IMR-90 (cell line): Measurements from ENCODE around the gene ANTXR2. TPM values are rescaled to one million over a fixed set of nuclear protein-coding genes. Genes with fewer than 3 reads are reported as not detected.

Source experiments
- ATAC-seq: fragments of 200-7000 bp; cut with Tn5 transposase; 2 replicates; pipeline ENCODE4 v1.9.1; 2020; ENCODE audit warnings: low read depth, mild to moderate bottlenecking, moderate library complexity
- BruUV-seq: library from RNA; stranded (reverse); fragments of 400-500 nt; replicated peaks from 2 replicates; lab custom pipeline; 2021; lab: Mats Ljungman, UMichigan
- CTCF ChIA-PET: fragments of 300-600 bp; formaldehyde crosslinking; extraction: SDS; loops from one replicate; lab custom pipeline; 2021; ENCODE audit warnings: antibody characterized with exemption; lab: Yijun Ruan, JAX
- POLR2A ChIA-PET: fragments of 300-600 bp; sonication (Branson Sonifier 250); formaldehyde crosslinking; loops from one replicate; lab custom pipeline; 2022; ENCODE audit warnings: antibody characterized with exemption; ENCODE audit not compliant: unreplicated experiment; lab: Charles Lee
- DNase-seq: peaks from one replicate; pipeline ENCODE4 v3.0.0; 2013
- H2AFZ ChIP-seq: replicated peaks from 2 replicates; pipeline ENCODE3; 2013; ENCODE audit warnings: low read length, mild to moderate bottlenecking; ENCODE audit not compliant: poor library complexity
- H2AK5ac ChIP-seq: 2 replicates; pipeline ENCODE4 v1.6.1; 2013; ENCODE audit warnings: low read depth, low read length, inconsistent platforms
- H2AK9ac ChIP-seq: replicated peaks from 2 replicates; pipeline ENCODE3; 2013; ENCODE audit warnings: mild to moderate bottlenecking, low read depth, low read length, moderate library complexity; ENCODE audit not compliant: poor library complexity
- H2BK120ac ChIP-seq: 2 replicates; pipeline ENCODE4 v1.6.1; 2013; ENCODE audit warnings: low read depth, low read length, inconsistent platforms
- H2BK15ac ChIP-seq: 3 replicates; pipeline ENCODE4 v1.6.1; 2013; ENCODE audit warnings: low read depth, low read length, inconsistent platforms
- H2BK20ac ChIP-seq: 2 replicates; pipeline ENCODE4 v1.6.1; 2013; ENCODE audit warnings: low read depth, mild to moderate bottlenecking, inconsistent platforms, low read length, moderate library complexity
- H2BK5ac ChIP-seq: 2 replicates; pipeline ENCODE4 v1.6.1; 2013; ENCODE audit warnings: mild to moderate bottlenecking, low read depth, low read length, inconsistent platforms; ENCODE audit not compliant: poor library complexity, severe bottlenecking
- H3K14ac ChIP-seq: replicated peaks from 2 replicates; pipeline ENCODE4 v1.6.1; 2013; ENCODE audit warnings: low read depth, low read length, inconsistent platforms
- H3K18ac ChIP-seq: 2 replicates; pipeline ENCODE4 v1.6.1; 2013; ENCODE audit warnings: low read depth, low read length, control low read depth
- H3K23ac ChIP-seq: 2 replicates; pipeline ENCODE4 v1.6.1; 2013; ENCODE audit warnings: low read depth, low read length, inconsistent platforms
- H3K27ac ChIP-seq: 2 replicates; pipeline ENCODE4 v1.5.1; 2013; ENCODE audit warnings: mild to moderate bottlenecking, control low read depth, low read length; ENCODE audit not compliant: insufficient read depth
- H3K27me3 ChIP-seq: 2 replicates; pipeline ENCODE4 v1.6.1; 2013; ENCODE audit warnings: low read length; ENCODE audit not compliant: control insufficient read depth, insufficient read depth
- H3K36me3 ChIP-seq: 2 replicates; pipeline ENCODE4 v1.6.1; 2013; ENCODE audit warnings: low read length, mixed read lengths; ENCODE audit not compliant: control insufficient read depth, insufficient read depth
- H3K4ac ChIP-seq: 2 replicates; pipeline ENCODE4 v1.6.1; 2013; ENCODE audit warnings: low read depth, low read length, inconsistent platforms
- H3K4me1 ChIP-seq: 2 replicates; pipeline ENCODE4 v1.6.1; 2013; ENCODE audit warnings: low read length, mixed read lengths; ENCODE audit not compliant: control insufficient read depth, insufficient read depth
- H3K4me2 ChIP-seq: 2 replicates; pipeline ENCODE4 v1.6.1; 2013; ENCODE audit warnings: low read depth, mild to moderate bottlenecking, control low read depth, low read length, moderate library complexity
- H3K4me3 ChIP-seq: 2 replicates; pipeline ENCODE4 v1.5.1; 2013; ENCODE audit warnings: low read depth, mild to moderate bottlenecking, control low read depth, low read length, moderate library complexity; ENCODE audit not compliant: insufficient read depth
- H3K56ac ChIP-seq: 2 replicates; pipeline ENCODE4 v1.6.1; 2013; ENCODE audit warnings: low read length, inconsistent platforms; ENCODE audit not compliant: insufficient read depth; ENCODE audit errors: extremely low read depth
- H3K79me1 ChIP-seq, 2 experiments: 2 replicates each; pipeline ENCODE4 v1.6.1; 2013; ENCODE audit warnings: low read length in 2 of 2, inconsistent platforms in 1 of 2, low read depth in 1 of 2
- H3K9ac ChIP-seq: 2 replicates; pipeline ENCODE4 v1.6.1; 2013; ENCODE audit warnings: low read depth, low read length, control low read depth
- H3K9me1 ChIP-seq: 2 replicates; pipeline ENCODE4 v1.6.1; 2013; ENCODE audit warnings: low read length, inconsistent platforms; ENCODE audit not compliant: insufficient read depth
- H3K9me3 ChIP-seq: 2 replicates; pipeline ENCODE4 v1.6.1; 2013; ENCODE audit warnings: low read length; ENCODE audit not compliant: control insufficient read depth, insufficient read depth
- H4K20me1 ChIP-seq: 2 replicates; pipeline ENCODE4 v1.6.1; 2013; ENCODE audit warnings: low read length, inconsistent platforms; ENCODE audit not compliant: insufficient read depth
- H4K5ac ChIP-seq: 2 replicates; pipeline ENCODE4 v1.6.1; 2013; ENCODE audit warnings: mild to moderate bottlenecking, low read depth, low read length, control low read depth
- H4K8ac ChIP-seq, 2 experiments: 2 replicates each; pipeline ENCODE4 v1.6.1; 2013; ENCODE audit warnings: low read depth in 2 of 2, low read length in 2 of 2, control low read depth in 1 of 2, inconsistent platforms in 1 of 2
- H4K91ac ChIP-seq: 2 replicates; pipeline ENCODE4 v1.6.1; 2013; ENCODE audit warnings: low read depth, low read length, inconsistent platforms; ENCODE audit not compliant: insufficient read depth
- BHLHE40 ChIP-seq: fragments of 150-350 bp; IDR thresholded peaks from 2 replicates; pipeline ENCODE4 v1.6.1; 2016; ENCODE audit warnings: mild to moderate bottlenecking, low read depth, low read length
- CEBPB ChIP-seq: IDR thresholded peaks from 2 replicates; pipeline ENCODE4 v1.6.1; 2012; ENCODE audit warnings: low read depth, low read length, improper control_type of control experiment
- CHD1 ChIP-seq: IDR thresholded peaks from 2 replicates; pipeline ENCODE4 v1.6.1; 2012; ENCODE audit warnings: low read depth, low read length, improper control_type of control experiment
- CTCF ChIP-seq: conservative IDR thresholded peaks from 2 replicates; pipeline ENCODE4 v1.5.1; 2012; ENCODE audit warnings: mild to moderate bottlenecking, low read depth, low read length, improper control_type of control experiment
- MAZ ChIP-seq: IDR thresholded peaks from 2 replicates; pipeline ENCODE4 v1.6.1; 2012; ENCODE audit warnings: low read depth, mild to moderate bottlenecking, low read length, improper control_type of control experiment, moderate library complexity, borderline replicate concordance
- MXI1 ChIP-seq: IDR thresholded peaks from 2 replicates; pipeline ENCODE4 v1.6.1; 2012; ENCODE audit warnings: low read depth, mild to moderate bottlenecking, low read length, moderate library complexity, borderline replicate concordance
- NFE2L2 ChIP-seq: fragments of 150-350 bp; IDR thresholded peaks from 2 replicates; pipeline ENCODE4 v1.6.1; 2016; ENCODE audit warnings: low read depth, mild to moderate bottlenecking, low read length
- POLR2A ChIP-seq: IDR thresholded peaks from 2 replicates; pipeline ENCODE4 v1.6.1; 2012; ENCODE audit warnings: mild to moderate bottlenecking, low read depth, low read length
- RCOR1 ChIP-seq: IDR thresholded peaks from 2 replicates; pipeline ENCODE4 v1.6.1; 2012; ENCODE audit warnings: mild to moderate bottlenecking, low read length, improper control_type of control experiment; ENCODE audit not compliant: insufficient replicate concordance
- RFX5 ChIP-seq: IDR thresholded peaks from 2 replicates; pipeline ENCODE4 v1.8.0; 2012; ENCODE audit warnings: low read depth, mild to moderate bottlenecking, low read length, moderate library complexity
- SMC3 ChIP-seq: fragments of 150-350 bp; IDR thresholded peaks from 2 replicates; pipeline ENCODE4 v1.6.1; 2016; ENCODE audit warnings: low read depth, mild to moderate bottlenecking, antibody characterized with exemption, low read length, moderate library complexity
- WGBS, 2 experiments: methylation state at CpG; one replicate each; pipeline versions ENCODE4 v1.1.5 to v1.1.7; 2013; ENCODE audit warnings: missing lambda C conversion rate in 2 of 2; ENCODE audit not compliant: insufficient read length in 1 of 2; ENCODE audit errors: extremely low coverage in 2 of 2; 5-methylcytosine and 5-hydroxymethylcytosine counted together
- dilution Hi-C: fragments of 300-500 bp; cut with HindIII; formaldehyde crosslinking; loops from one replicate; pipeline ENCODE4 v1.14.3; 2018; ENCODE audit warnings: low sequenced_read_pairs; ENCODE audit not compliant: unreplicated experiment
- in situ Hi-C: fragments of 300-500 bp; cut with MboI; formaldehyde crosslinking; loops from 3 replicates; pipeline ENCODE4 v1.14.3; 2019; ENCODE audit warnings: low sequenced_read_pairs, inconsistent platforms, mixed read lengths
- intact Hi-C: fragments of 100-400 bp; cut with micrococcal nuclease; formaldehyde crosslinking; loops from 2 replicates; pipeline ENCODE4 v1.10.0; 2022
- polyA plus RNA-seq, 3 experiments: library from polyadenylated mRNA; depleted of rRNA; stranded (reverse); fragments of >200 nt; gene quantifications; 2 replicates each; pipeline ENCODE4 v1.2.3, GENCODE V29; 2012; ENCODE audit warnings: low replicate concordance in 1 of 3
- total RNA-seq: library from RNA; depleted of rRNA; stranded (reverse); fragments of >200 nt; gene quantifications from 2 replicates; pipeline ENCODE4 v1.2.3, GENCODE V29; 2012
- TF ChIP-seq, protein P1 (sequence below): fragments of 150-350 bp; IDR thresholded peaks from 2 replicates; pipeline ENCODE4 v1.6.1; 2017; ENCODE audit warnings: mild to moderate bottlenecking, antibody characterized with exemption, low read length, low read depth
- TF ChIP-seq, protein P2 (sequence below): fragments of 150-350 bp; IDR thresholded peaks from 2 replicates; pipeline ENCODE4 v1.6.1; 2016; ENCODE audit warnings: low read depth, mild to moderate bottlenecking, low read length, moderate library complexity, borderline replicate concordance

ANTXR2 gene
- total and polyA plus RNA-seq, 2 of the 4 experiments (the other 2 are of a cell fraction): 46.8 to 88.5 TPM

DNA sequence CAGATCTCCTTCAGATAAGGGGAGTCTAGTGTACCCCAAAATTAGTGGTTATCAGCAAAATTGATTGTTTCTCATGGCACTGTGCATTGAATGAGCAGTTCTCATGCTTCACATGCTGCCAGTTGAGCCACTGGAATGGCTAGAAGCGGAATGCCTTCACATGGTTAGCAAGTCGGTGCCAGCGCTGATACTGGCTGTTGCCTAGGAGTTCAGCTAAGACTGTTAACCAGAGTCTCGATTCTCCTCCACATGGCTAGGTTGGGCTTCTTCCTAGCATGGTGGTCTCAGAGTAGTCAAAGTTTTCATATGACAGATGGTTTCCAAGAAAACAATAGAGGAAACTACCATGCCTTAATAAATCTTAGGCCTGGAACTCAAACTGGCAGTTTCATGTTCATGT lies 12.2 kb downstream of the ANTXR2 start:
- Histone ChIP-seq H4K20me1 (no peaks in the 10 kb centered on the region), H3K4me3 (no peak overlapping the region), H3K23ac (no peak overlapping the region; the same call in 1 of the 2 replicates), H2BK15ac (no peak overlapping the region), H2AK5ac (no peak overlapping the region), H2BK120ac (no peak overlapping the region), H3K18ac (no peak overlapping the region), H3K4me2 (no peak overlapping the region), H4K5ac (no peak overlapping the region), H3K9ac (no peak overlapping the region), H3K9me1 (peaks cover 13% of the 10 kb centered on the region; the same call in 1 of the 2 replicates), H2AK9ac (no peak overlapping the region), H3K9me3 (no peaks in the 10 kb centered on the region), H3K4me1 (no peaks in the 10 kb centered on the region), H2BK20ac (no peak overlapping the region), H2AFZ (no peak overlapping the region), H3K79me1 (peaks cover 41 to 54% of the 10 kb centered on the region in 2 experiments), H3K4ac (no peak overlapping the region), H4K91ac (no peak overlapping the region), H2BK5ac (no peak overlapping the region), H3K27ac (no peak overlapping the region), H3K14ac (no peak overlapping the region), H3K36me3 (peaks cover 20% of the 10 kb centered on the region), H3K27me3 (no peaks in the 10 kb centered on the region), H4K8ac (no peak overlapping the region), H3K56ac (no peak overlapping the region)
- POLR2A ChIA-PET: no interaction called here
- intact Hi-C loops (no loop called here), dilution Hi-C loops (no loop called here), in situ Hi-C loops (no loop called here)
- CTCF ChIA-PET: no interaction called here
- ATAC-seq: no peak
- no CpG with 5 or more reads among the region's 4 CpGs for WGBS, 2 experiments
- DNase-seq: no peak
- TF ChIP-seq RCOR1 (no peak), NFE2L2 (no peak), CEBPB (no peak), POLR2A (no peak), CTCF (no peak), SMC3 (no peak), MAZ (no peak), CHD1 (no peak), BHLHE40 (no peak), MXI1 (no peak), RFX5 (no peak)
- TF ChIP-seq, protein P1, sequence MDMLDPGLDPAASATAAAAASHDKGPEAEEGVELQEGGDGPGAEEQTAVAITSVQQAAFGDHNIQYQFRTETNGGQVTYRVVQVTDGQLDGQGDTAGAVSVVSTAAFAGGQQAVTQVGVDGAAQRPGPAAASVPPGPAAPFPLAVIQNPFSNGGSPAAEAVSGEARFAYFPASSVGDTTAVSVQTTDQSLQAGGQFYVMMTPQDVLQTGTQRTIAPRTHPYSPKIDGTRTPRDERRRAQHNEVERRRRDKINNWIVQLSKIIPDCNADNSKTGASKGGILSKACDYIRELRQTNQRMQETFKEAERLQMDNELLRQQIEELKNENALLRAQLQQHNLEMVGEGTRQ: no peak
- TF ChIP-seq, protein P2, sequence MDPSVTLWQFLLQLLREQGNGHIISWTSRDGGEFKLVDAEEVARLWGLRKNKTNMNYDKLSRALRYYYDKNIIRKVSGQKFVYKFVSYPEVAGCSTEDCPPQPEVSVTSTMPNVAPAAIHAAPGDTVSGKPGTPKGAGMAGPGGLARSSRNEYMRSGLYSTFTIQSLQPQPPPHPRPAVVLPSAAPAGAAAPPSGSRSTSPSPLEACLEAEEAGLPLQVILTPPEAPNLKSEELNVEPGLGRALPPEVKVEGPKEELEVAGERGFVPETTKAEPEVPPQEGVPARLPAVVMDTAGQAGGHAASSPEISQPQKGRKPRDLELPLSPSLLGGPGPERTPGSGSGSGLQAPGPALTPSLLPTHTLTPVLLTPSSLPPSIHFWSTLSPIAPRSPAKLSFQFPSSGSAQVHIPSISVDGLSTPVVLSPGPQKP: no peak
- BruUV-seq: no TSS peak
